GM19395 (cell line): ENCODE results near the gene GEMIN7.
A peak's percentile ranks its signal among the peaks of the same experiment; 100 is the strongest.

Source experiments
- ATAC-seq: cut with Tn5 transposase; IDR thresholded peaks from one replicate; pipeline ENCODE4 v1.9.1; 2021; ENCODE audit warnings: mild to moderate bottlenecking, moderate library complexity; ENCODE audit not compliant: unreplicated experiment

The GEMIN7 gene

GRCh38 chr19:45059258-45059965, 19.6 kb upstream of the GEMIN7 start:
- peak; percentile 57 for ATAC-seq

DNA sequence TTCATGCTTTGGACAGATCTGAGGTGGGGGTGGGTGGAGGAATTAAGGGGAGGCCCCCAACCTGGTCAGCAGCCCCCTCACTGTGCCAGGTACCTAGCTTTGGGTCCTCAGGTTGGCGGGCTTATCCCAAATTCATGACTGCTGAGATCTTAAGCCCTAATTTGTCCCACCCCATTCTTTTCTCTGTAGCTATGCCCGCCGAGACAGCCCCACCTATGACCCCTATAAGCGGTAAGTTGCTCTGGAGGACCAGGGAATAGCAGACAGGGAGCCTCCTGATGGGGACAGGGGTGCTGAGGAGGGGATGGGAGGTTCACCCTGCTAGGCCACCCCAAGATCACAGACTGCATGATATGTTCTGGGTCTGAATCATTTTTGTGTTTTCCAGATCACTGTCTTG, 17.1 kb upstream of the GEMIN7 start:
- no peak for ATAC-seq

GRCh38 chr19:45063851-45064801, 14.9 kb upstream of the GEMIN7 start:
- ATAC-seq = no peak

GRCh38 chr19:45066921-45067661, 12.0 kb upstream of the GEMIN7 start:
- ATAC-seq = no peak

GRCh38 chr19:45068041-45068440, 11.0 kb upstream of the GEMIN7 start:
- ATAC-seq = no peak

DNA sequence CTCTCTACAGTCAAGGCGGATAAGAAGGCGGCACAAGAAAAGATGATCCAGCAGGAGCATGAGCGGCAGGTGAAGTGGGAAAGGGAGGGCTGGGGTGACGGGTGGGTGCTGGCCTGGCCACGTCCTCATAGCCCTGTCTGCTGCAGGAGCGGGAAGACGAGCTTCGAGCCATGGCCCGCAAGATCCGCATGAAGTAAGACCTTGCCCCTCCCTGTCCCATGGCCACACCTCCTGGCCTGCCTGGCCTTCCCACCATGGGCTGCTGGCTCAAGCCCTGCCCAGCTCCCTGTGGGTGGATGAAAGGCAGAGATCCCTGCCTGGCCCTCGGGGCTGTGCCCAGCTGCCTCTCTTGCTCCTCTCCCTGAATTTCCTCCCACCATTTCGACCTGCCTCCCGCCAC, 10.0 kb upstream of the GEMIN7 start:
- no peak for ATAC-seq

DNA sequence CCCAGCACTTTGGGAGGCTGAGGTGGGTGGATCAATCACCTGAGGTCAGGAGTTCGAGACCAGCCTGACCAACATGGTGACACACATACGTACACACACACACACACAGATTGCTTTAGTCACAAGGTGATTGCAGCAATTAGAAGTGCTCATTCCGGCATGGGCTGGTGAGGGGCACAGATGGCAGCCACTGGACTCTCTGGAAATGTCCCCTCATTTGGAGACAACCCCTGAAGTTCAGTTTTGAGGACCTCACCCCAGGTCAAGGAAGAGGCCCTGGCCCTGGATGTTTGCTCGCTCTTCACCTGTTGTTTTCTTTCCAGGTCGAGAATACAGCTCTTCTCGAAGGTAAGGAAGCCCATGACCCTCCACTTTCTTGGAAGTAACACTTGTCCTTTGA, 8.8 kb upstream of the GEMIN7 start:
- no peak for ATAC-seq

DNA sequence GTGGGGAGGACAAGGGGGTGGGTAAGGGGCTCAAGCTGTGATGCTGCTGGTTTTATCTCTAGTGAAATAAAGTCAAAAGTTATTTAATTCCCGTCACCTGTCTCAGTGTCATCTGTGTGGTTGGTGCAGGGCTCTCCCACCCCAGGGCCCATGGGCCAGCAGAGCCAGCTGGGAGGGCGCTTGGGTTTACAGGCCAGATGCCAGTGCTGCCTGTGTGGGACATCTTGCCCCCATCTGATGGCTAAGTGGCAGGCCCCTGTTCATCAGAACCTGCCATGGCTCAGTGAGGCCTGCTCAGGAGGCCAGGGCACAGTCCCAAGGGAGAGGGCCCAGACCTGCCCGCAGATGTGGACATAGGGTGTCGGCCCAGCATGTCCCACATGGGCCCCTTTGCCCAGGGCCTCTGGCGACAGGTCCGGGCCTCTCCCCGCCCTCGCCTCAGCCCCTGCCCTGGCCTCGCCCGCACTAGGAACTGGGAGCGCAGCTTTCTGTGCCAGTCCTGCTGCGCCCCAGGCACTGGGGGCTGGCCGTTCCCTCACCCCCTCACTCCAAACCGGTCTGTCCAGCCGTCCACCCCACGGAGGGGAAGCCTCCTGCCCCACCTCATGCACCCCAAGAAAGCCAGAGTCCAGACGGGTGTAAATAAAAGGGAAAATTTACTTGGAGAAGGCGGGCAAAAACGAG, 8.1 kb upstream of the GEMIN7 start:
- ATAC-seq = no peak

GRCh38 chr19:45071545-45071938, 7.5 kb upstream of the GEMIN7 start:
- no peak for ATAC-seq

GRCh38 chr19:45071969-45072790, 6.9 kb upstream of the GEMIN7 start:
- no peak for ATAC-seq

GRCh38 chr19:45074744-45075300, 4.2 kb upstream of the GEMIN7 start:
- ATAC-seq = no peak

DNA sequence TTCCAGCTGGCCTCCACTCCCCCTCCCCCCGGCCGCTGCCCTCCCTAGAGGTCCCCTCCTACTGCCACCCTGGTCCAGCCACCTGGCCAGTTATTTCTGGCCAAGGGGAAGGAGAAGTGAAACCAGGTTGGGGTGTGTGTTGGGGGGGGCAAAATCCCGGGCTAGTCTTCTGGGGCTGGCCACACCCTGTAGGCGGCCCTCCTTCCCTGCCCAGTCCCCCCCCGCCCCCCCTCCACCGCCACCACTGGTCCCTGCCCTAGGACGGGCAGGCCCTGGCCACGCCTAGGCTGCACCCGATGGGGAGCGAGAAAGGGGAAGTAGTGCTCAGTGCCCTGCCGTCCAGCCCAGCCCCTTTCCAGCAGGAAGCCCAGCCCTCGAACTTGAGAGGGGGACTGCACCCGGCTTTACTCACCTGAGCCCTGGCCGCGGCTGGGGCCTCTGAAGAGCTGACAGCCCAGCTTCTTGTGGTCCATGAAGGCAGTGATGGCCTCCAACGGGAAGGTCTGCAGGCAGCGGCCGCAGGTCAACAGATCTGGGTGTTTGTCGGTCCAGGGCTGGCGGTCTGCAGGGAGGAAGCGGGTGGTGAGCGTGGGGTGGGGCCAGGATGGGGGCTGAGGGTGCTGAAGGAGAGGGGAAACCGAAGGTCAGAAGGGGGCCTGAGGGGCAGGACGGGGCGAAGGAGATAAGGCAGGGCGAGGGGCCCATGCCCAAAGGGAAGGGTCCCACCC, 3.6 kb upstream of the GEMIN7 start:
- peak; percentile 60 for ATAC-seq

GRCh38 chr19:45076029-45076850, 2.8 kb upstream of the GEMIN7 start, which contains the start of gene ZNF296:
Gene ZNF296, minus strand, starts transcription at chr19:45076478. Its CDS starts 105 bp downstream, at chr19:45076373.
- peak; percentile 48 for ATAC-seq

- no peak for ATAC-seq
Measured at GRCh38 chr19:45076851-45077730, 2.0 kb upstream of the GEMIN7 start.

DNA sequence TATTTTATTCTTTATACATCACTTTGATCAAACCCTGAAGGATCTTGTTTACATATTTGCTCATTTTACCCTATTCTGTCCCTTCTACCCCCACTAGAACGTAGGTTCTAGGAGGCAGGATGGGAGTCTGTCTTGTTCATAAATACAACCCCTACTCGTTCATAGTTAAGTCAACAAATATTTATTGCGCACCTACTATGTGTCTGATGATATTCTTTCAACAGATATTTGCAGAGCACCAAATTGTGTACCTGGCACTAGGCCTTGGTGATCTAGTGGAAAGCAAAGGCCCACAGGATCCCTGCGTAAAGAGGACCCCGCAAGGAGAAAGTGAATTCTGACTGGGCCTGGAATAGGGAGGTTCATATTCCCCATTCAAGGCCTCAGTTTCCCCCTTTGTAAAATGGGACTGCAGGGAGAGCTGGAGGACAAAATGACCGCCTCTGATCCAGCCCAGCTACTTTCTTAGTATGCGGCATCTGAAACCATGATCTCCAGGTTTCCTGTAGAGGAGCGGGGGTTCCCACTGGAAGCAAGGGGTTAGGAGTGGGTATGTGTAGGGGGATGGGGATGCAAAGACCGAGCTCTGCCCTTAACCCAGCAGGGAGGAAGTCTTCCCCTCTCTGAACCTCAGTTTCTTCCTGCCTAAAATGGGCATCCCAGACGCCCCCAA, 534 bp upstream of the GEMIN7 start:
- no peak for ATAC-seq

DNA sequence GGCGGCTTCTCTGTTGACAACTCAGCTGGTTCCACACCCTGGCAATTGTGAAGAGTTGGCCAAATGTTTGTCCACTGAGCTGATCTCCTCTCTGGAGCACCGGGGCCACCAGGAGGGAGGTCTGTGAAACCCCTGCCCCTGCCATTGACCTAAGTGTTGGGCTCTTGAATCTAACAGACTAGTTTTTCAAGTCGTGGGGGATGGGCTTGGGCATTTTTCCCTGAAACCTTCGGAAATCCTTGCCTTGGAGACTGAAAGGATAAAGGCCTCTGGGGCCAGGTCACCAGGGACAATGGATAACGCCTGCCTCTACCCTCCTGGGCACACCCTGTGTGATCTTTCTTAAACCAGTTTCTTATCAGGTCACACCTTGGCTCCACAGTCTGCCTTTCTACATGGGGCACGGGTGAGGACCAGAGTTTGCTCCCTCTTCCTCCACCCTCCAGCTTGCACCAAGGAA, 881 bp downstream of the GEMIN7 start:
- ATAC-seq = no peak
